Mesenchymal stem cell (in vitro differentiated cells and primary cell): ENCODE measurements around the gene PPP1R1C. TPM values are rescaled to one million over a fixed set of nuclear protein-coding genes. Genes with fewer than 3 reads are reported as not detected.
A peak's percentile ranks its signal among the peaks of the same experiment; 100 is the strongest.

Experiments used
- DNase-seq: peaks from one replicate; pipeline ENCODE4 v3.0.0-alpha.2; 2013
- H2AFZ ChIP-seq: one replicate; pipeline ENCODE4 v1.6.1; 2013; ENCODE audit warnings: low read depth, mild to moderate bottlenecking, control low read depth, inconsistent platforms, low read length, moderate library complexity
- H2AK5ac ChIP-seq: 2 replicates; pipeline ENCODE4 v1.6.1; 2013; ENCODE audit warnings: low read length, moderate library complexity, mild to moderate bottlenecking, inconsistent platforms; ENCODE audit not compliant: severe bottlenecking
- H2BK120ac ChIP-seq: one replicate; pipeline ENCODE4 v1.6.1; 2013; ENCODE audit warnings: low read depth, mild to moderate bottlenecking, inconsistent platforms, low read length, moderate library complexity
- H2BK12ac ChIP-seq, 2 experiments: one replicate each; pipeline ENCODE4 v1.6.1; 2013; ENCODE audit warnings: inconsistent platforms in 2 of 2, low read length in 2 of 2, mild to moderate bottlenecking in 2 of 2, moderate library complexity in 2 of 2, control low read depth in 1 of 2
- H2BK15ac ChIP-seq: one replicate; pipeline ENCODE4 v1.6.1; 2013; ENCODE audit warnings: mild to moderate bottlenecking, low read depth, inconsistent platforms; ENCODE audit not compliant: poor library complexity, severe bottlenecking
- H2BK5ac ChIP-seq: 2 replicates; pipeline ENCODE4 v1.6.1; 2013; ENCODE audit warnings: low read depth, mild to moderate bottlenecking, low read length, control low read depth, inconsistent platforms; ENCODE audit not compliant: poor library complexity, severe bottlenecking
- H3K14ac ChIP-seq, 2 experiments: one replicate each; pipeline ENCODE4 v1.6.1; 2013; ENCODE audit warnings: inconsistent platforms in 2 of 2, low read length in 2 of 2, control low read depth in 1 of 2, mild to moderate bottlenecking in 1 of 2, moderate library complexity in 1 of 2
- H3K18ac ChIP-seq, 2 experiments: one replicate each; pipeline ENCODE4 v1.6.1; 2013; ENCODE audit warnings: inconsistent platforms in 2 of 2, low read length in 2 of 2, control low read depth in 1 of 2, low read depth in 1 of 2, mild to moderate bottlenecking in 1 of 2
- H3K23ac ChIP-seq, 2 experiments: one replicate each; pipeline ENCODE4 v1.6.1; 2013; ENCODE audit warnings: inconsistent platforms in 2 of 2, low read length in 2 of 2, mild to moderate bottlenecking in 2 of 2, moderate library complexity in 2 of 2, control low read depth in 1 of 2
- H3K27ac ChIP-seq: 2 replicates; pipeline ENCODE4 v1.5.1; 2013; ENCODE audit warnings: mild to moderate bottlenecking, moderate library complexity, low read length, control low read depth, inconsistent platforms; ENCODE audit not compliant: poor library complexity, severe bottlenecking
- H3K27me3 ChIP-seq, 2 experiments: 2 replicates each; pipeline versions ENCODE4 v1.6.1 to v1.7.0; 2013; ENCODE audit warnings: low read length in 2 of 2, mild to moderate bottlenecking in 2 of 2, moderate library complexity in 2 of 2, control low read depth in 1 of 2, inconsistent platforms in 1 of 2; ENCODE audit not compliant: control insufficient read depth in 1 of 2, insufficient read depth in 1 of 2
- H3K36me3 ChIP-seq, 2 experiments: 2 replicates each; pipeline versions ENCODE4 v1.6.1 to v1.7.0; 2013; ENCODE audit warnings: low read length in 2 of 2, control low read depth in 1 of 2, inconsistent platforms in 1 of 2, low read depth in 1 of 2, mild to moderate bottlenecking in 1 of 2; ENCODE audit not compliant: insufficient read depth in 2 of 2, control insufficient read depth in 1 of 2
- H3K4ac ChIP-seq, 2 experiments: one replicate each; pipeline ENCODE4 v1.6.1; 2013; ENCODE audit warnings: inconsistent platforms in 2 of 2, low read length in 2 of 2, mild to moderate bottlenecking in 2 of 2, moderate library complexity in 2 of 2, control low read depth in 1 of 2, low read depth in 1 of 2
- H3K4me1 ChIP-seq: 2 replicates; pipeline ENCODE4 v1.6.1; 2013; ENCODE audit warnings: low read depth, low read length, control low read depth; ENCODE audit not compliant: control insufficient read depth, insufficient read depth
- H3K4me2 ChIP-seq: 2 replicates; pipeline ENCODE4 v1.6.1; 2013; ENCODE audit warnings: low read length, mild to moderate bottlenecking, inconsistent platforms; ENCODE audit not compliant: poor library complexity, severe bottlenecking
- H3K4me3 ChIP-seq, 2 experiments: 2 replicates each; pipeline versions ENCODE4 v1.5.1 to v1.7.0; 2013; ENCODE audit warnings: low read length in 2 of 2, mild to moderate bottlenecking in 2 of 2, control low read depth in 1 of 2, low read depth in 1 of 2; ENCODE audit not compliant: insufficient read depth in 1 of 2
- H3K79me1 ChIP-seq: replicated peaks from 2 replicates; pipeline ENCODE4 v1.6.1; 2013; ENCODE audit warnings: mild to moderate bottlenecking, control low read depth, low read length, inconsistent platforms; ENCODE audit not compliant: poor library complexity, severe bottlenecking
- H3K9ac ChIP-seq: 2 replicates; pipeline ENCODE4 v1.7.0; 2013; ENCODE audit warnings: mild to moderate bottlenecking, low read length, moderate library complexity
- H3K9me3 ChIP-seq: 2 replicates; pipeline ENCODE4 v1.7.0; 2013; ENCODE audit warnings: mild to moderate bottlenecking, low read length; ENCODE audit not compliant: control insufficient read depth
- H4K8ac ChIP-seq: one replicate; pipeline ENCODE4 v1.6.1; 2013; ENCODE audit warnings: inconsistent platforms, mild to moderate bottlenecking, low read length, moderate library complexity
- H4K91ac ChIP-seq: one replicate; pipeline ENCODE4 v1.6.1; 2013; ENCODE audit warnings: mild to moderate bottlenecking, low read length, inconsistent platforms
- WGBS: methylation state at CpG from one replicate; pipeline ENCODE4 v1.1.7; 2013; ENCODE audit warnings: mixed read lengths; 5-methylcytosine and 5-hydroxymethylcytosine counted together
- polyA plus RNA-seq, 2 experiments: library from polyadenylated mRNA; stranded (reverse); fragments of 200-250 nt; gene quantifications; one replicate each; pipeline ENCODE4 v1.2.3, GENCODE V29; 2013

PPP1R1C gene
- 2.6 TPM for polyA plus RNA-seq (2013, experiment 1 of 2)
- 3.1 TPM for polyA plus RNA-seq (2013, experiment 2 of 2)

GRCh38 chr2:181985632-181986205 lies at the start of gene PPP1R1C:
PPP1R1C (plus strand) TSS chr2:181985853; CDS start chr2:181986111, 258 bp downstream.
- H2AFZ ChIP-seq, result no peak within 1 kb of the TSS
- H3K4me2 ChIP-seq, result no peak within 1 kb of the TSS
- H3K18ac ChIP-seq, result no peak within 1 kb of the TSS
- no peaks in the 10 kb centered on the region for H3K4me1 ChIP-seq
- no peaks in the 10 kb centered on the region for H3K36me3 ChIP-seq
- no peak within 1 kb of the TSS for H3K23ac ChIP-seq
- DNase-seq, result no peak
- H3K27ac ChIP-seq, result no peak within 1 kb of the TSS
- WGBS, result 91% methylated on average over 8 of the region's 8 CpGs
- H4K91ac ChIP-seq, result no peak within 1 kb of the TSS
- H4K8ac ChIP-seq, result no peak within 1 kb of the TSS
- no peak within 1 kb of the TSS for H2BK12ac ChIP-seq
- H3K9ac ChIP-seq, result no peak within 1 kb of the TSS
- H3K79me1 ChIP-seq, result no peaks in the 10 kb centered on the region
- H3K9me3 ChIP-seq, result no peaks in the 10 kb centered on the region
- no peak within 1 kb of the TSS for H2BK15ac ChIP-seq
- H3K14ac ChIP-seq, result no peak within 1 kb of the TSS
- no peaks in the 10 kb centered on the region for H3K27me3 ChIP-seq
- no peak within 1 kb of the TSS for H3K4me3 ChIP-seq
- no peak within 1 kb of the TSS for H2AK5ac ChIP-seq
- no peak within 1 kb of the TSS for H3K4ac ChIP-seq
- no peak within 1 kb of the TSS for H2BK5ac ChIP-seq
- H2BK120ac ChIP-seq, result no peak within 1 kb of the TSS

GRCh38 chr2:181937473-181937872 lies 48.2 kb upstream of the PPP1R1C start:
- H2BK12ac ChIP-seq, result no peak overlapping the region
- no peak overlapping the region for H2BK5ac ChIP-seq
- H2AFZ ChIP-seq, result no peak overlapping the region
- H3K27me3 ChIP-seq, result no peaks in the 10 kb centered on the region
- H3K4me1 ChIP-seq, result peaks cover 1% of the 10 kb centered on the region
- H4K91ac ChIP-seq, result no peak overlapping the region
- DNase-seq, result peak; percentile 45
- no peak overlapping the region for H2BK15ac ChIP-seq
- H3K9me3 ChIP-seq, result no peaks in the 10 kb centered on the region
- no peaks in the 10 kb centered on the region for H3K36me3 ChIP-seq
- no peak overlapping the region for H2BK120ac ChIP-seq
- H4K8ac ChIP-seq, result no peak overlapping the region
- no peak overlapping the region for H3K23ac ChIP-seq
- 0% methylated on average over 2 of the region's 2 CpGs for WGBS
- no peak overlapping the region for H3K14ac ChIP-seq
- no peaks in the 10 kb centered on the region for H3K79me1 ChIP-seq
- H3K9ac ChIP-seq, result no peak overlapping the region
- no peak overlapping the region for H3K4me2 ChIP-seq
- no peak overlapping the region for H3K27ac ChIP-seq
- no peak overlapping the region for H3K4ac ChIP-seq
- H2AK5ac ChIP-seq, result no peak overlapping the region
- H3K18ac ChIP-seq, result no peak overlapping the region
- H3K4me3 ChIP-seq, result no peak overlapping the region

GRCh38 chr2:181943411-181944124 lies 42.1 kb upstream of the PPP1R1C start:
- Histone ChIP-seq H2BK15ac (no peak overlapping the region), H3K18ac (peak overlapping the region in 1 of 2 experiments; percentile 62), H3K4me1 (no peaks in the 10 kb centered on the region), H2BK5ac (no peak overlapping the region), H2BK120ac (no peak overlapping the region), H2AK5ac (no peak overlapping the region), H2BK12ac (no peak overlapping the region), H4K91ac (no peak overlapping the region), H3K4me3 (no peak overlapping the region), H4K8ac (no peak overlapping the region), H3K23ac (no peak overlapping the region), H3K79me1 (no peaks in the 10 kb centered on the region), H3K9ac (no peak overlapping the region), H2AFZ (no peak overlapping the region), H3K4me2 (no peak overlapping the region), H3K36me3 (no peaks in the 10 kb centered on the region), H3K27ac (no peak overlapping the region), H3K14ac (no peak overlapping the region), H3K4ac (no peak overlapping the region), H3K9me3 (no peaks in the 10 kb centered on the region), H3K27me3 (no peaks in the 10 kb centered on the region)
- no peak for DNase-seq
- no CpG with 5 or more reads among the region's 2 CpGs for WGBS

GRCh38 chr2:181944164-181944913 lies 41.3 kb upstream of the PPP1R1C start:
- Histone ChIP-seq H3K4ac (no peak overlapping the region), H4K91ac (peak overlapping the region; percentile 39), H3K23ac (no peak overlapping the region), H2BK5ac (no peak overlapping the region), H3K79me1 (no peaks in the 10 kb centered on the region), H2BK120ac (no peak overlapping the region), H3K4me2 (no peak overlapping the region), H3K14ac (no peak overlapping the region), H3K9ac (no peak overlapping the region), H3K18ac (peak overlapping the region in 1 of 2 experiments; percentile 62), H3K27me3 (no peaks in the 10 kb centered on the region), H2AFZ (no peak overlapping the region), H3K27ac (no peak overlapping the region), H2AK5ac (no peak overlapping the region), H2BK15ac (no peak overlapping the region), H3K9me3 (no peaks in the 10 kb centered on the region), H3K4me1 (no peaks in the 10 kb centered on the region), H4K8ac (peak overlapping the region; percentile 72), H3K4me3 (no peak overlapping the region), H2BK12ac (no peak overlapping the region), H3K36me3 (no peaks in the 10 kb centered on the region)
- DNase-seq, result no peak
- WGBS, result 83% methylated on average over 2 of the region's 5 CpGs
